Ramos (cell line): ENCODE data around the gene AGXT.

ENCODE experiments used
- in situ Hi-C: fragments of 300-500 bp; cut with MboI; formaldehyde crosslinking; loops from one replicate; pipeline ENCODE4 v1.14.3; 2022; ENCODE audit warnings: low sequenced_read_pairs; ENCODE audit not compliant: unreplicated experiment

Gene AGXT

GRCh38 chr2:240912878-240913809 lies 44.5 kb downstream of the AGXT start:
- in situ Hi-C loops = no loop called here

- in situ Hi-C loops = no loop called here
These were observed 45.4 kb downstream of the AGXT start for GRCh38 chr2:240913810-240914644.

- in situ Hi-C loops = no loop called here
These were observed 46.3 kb downstream of the AGXT start for GRCh38 chr2:240914645-240915525.

GRCh38 chr2:240915526-240916341 lies 47.1 kb downstream of the AGXT start:
- in situ Hi-C loops = no loop called here

- in situ Hi-C loops = no loop called here
These were observed 48.0 kb downstream of the AGXT start for GRCh38 chr2:240916571-240917008.

- in situ Hi-C loops = no loop called here
These were observed 48.5 kb downstream of the AGXT start for GRCh38 chr2:240917009-240917683.

- in situ Hi-C loops = no loop called here
These were observed 49.1 kb downstream of the AGXT start for GRCh38 chr2:240917684-240918257.

- in situ Hi-C loops = no loop called here
These were observed 49.9 kb downstream of the AGXT start for GRCh38 chr2:240918258-240919091.

- in situ Hi-C loops = no loop called here
These were observed 50.6 kb downstream of the AGXT start for GRCh38 chr2:240919161-240919781.

GRCh38 chr2:240919786-240920782 lies 51.5 kb downstream of the AGXT start:
- in situ Hi-C loops = no loop called here

- in situ Hi-C loops = no loop called here
These were observed 52.2 kb downstream of the AGXT start for GRCh38 chr2:240920783-240921231.

GRCh38 chr2:240921311-240921994 lies 52.8 kb downstream of the AGXT start:
- in situ Hi-C loops = no loop called here

- in situ Hi-C loops = no loop called here
These were observed 53.3 kb downstream of the AGXT start for GRCh38 chr2:240921995-240922244.

- in situ Hi-C loops = no loop called here
These were observed 53.8 kb downstream of the AGXT start for GRCh38 chr2:240922245-240922981.

GRCh38 chr2:240922982-240923537 lies 54.4 kb downstream of the AGXT start:
- in situ Hi-C loops = no loop called here
